Uterus (tissue), 4 donors: ENCODE measurements around the gene KRT82. TPM values are rescaled to one million over a fixed set of nuclear protein-coding genes. Genes with fewer than 3 reads are reported as not detected.

Experiments used
- DNase-seq, 2 donors: peaks; one replicate each; pipeline ENCODE4 v3.0.0-alpha.2; 2019 to 2020
- H3K27ac ChIP-seq, 2 donors: fragments of 200-600 bp; sonication (generic); 1 replicate in 1 of 2; 2 replicates in 1 of 2; pipeline ENCODE4 v1.5.1; 2016 to 2018
- H3K27me3 ChIP-seq, 2 donors: fragments of 200-600 bp; sonication (generic); one replicate each; pipeline ENCODE4 v1.5.1; 2018 to 2019; ENCODE audit warnings: control low read depth in 1 of 2
- H3K36me3 ChIP-seq, 2 donors: fragments of 200-600 bp; sonication (generic); one replicate each; pipeline ENCODE4 v1.5.1; 2019; ENCODE audit warnings: control low read depth in 1 of 2
- H3K4me1 ChIP-seq, 2 donors: fragments of 200-600 bp; sonication (generic); one replicate each; pipeline ENCODE4 v1.5.1; 2018 to 2019; ENCODE audit warnings: control low read depth in 1 of 2
- H3K4me3 ChIP-seq, 2 donors: fragments of 200-600 bp; sonication (generic); 1 replicate in 1 of 2; 2 replicates in 1 of 2; pipeline ENCODE4 v1.5.1; 2018 to 2019; ENCODE audit warnings: mild to moderate bottlenecking in 1 of 2
- H3K9me3 ChIP-seq, 2 donors: fragments of 200-600 bp; sonication (generic); one replicate each; pipeline ENCODE4 v1.5.1; 2019; ENCODE audit warnings: control low read depth in 1 of 2
- POLR2A ChIP-seq, 2 donors: fragments of 450-650 bp; IDR thresholded peaks; one replicate each; pipeline ENCODE4 v1.6.1; 2016; ENCODE audit warnings: antibody characterized with exemption in 2 of 2, mild to moderate bottlenecking in 1 of 2, moderate library complexity in 1 of 2
- intact Hi-C: fragments of 100-400 bp; cut with DNase I; formaldehyde crosslinking; loops from one replicate; pipeline ENCODE4 v1.15.1; 2023; ENCODE audit warnings: low total_unique reads
- total RNA-seq, 4 donors: library from RNA; depleted of rRNA in 3 of 4; stranded (reverse); fragments of >200 nt in 3 of 4; gene quantifications; one replicate each; pipeline versions ENCODE4 v1.1.0 to v1.2.4, GENCODE V29; 2014 to 2023
- TF ChIP-seq, protein P1 (sequence below), 4 experiments: fragments of 200-600 bp in 2 of 4; fragments of 450-650 bp in 2 of 4; sonication (generic) in 2 of 4; IDR thresholded peaks; one replicate each; pipeline ENCODE4 v1.5.1; 2016 to 2019; ENCODE audit warnings: antibody characterized with exemption in 4 of 4, mild to moderate bottlenecking in 2 of 4, moderate library complexity in 1 of 4
- donor health status: DM: yes; HTN: yes; CAD: no.

KRT82 gene
- total RNA-seq, 4 donors from 2014 or later = not detected

DNA sequence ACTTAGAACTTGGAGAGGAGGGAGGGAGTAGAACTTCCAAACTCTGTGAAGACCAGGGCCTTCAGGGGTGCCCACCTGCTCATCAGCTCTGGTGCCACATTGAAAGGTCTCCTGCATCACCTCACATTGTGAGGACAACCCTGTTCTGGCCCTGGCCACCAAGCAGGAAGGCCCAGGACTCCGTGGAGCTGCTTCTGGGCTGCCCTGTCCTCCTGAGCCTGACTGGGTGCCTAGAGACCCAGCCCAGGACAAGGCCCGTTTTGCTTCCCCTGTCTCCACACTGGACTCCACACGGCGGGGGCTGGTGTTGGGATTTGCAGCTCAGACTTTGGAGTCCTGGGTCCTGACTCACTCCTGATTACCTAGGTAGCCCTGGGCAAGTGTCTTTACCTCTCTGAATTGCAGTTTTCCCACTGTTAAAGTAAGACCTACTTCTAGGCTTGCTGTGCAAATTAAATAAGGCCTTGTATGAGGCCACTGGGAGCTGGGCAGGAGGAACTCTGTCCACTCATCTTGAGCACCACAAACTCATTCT lies 12.5 kb upstream of the KRT82 start:
- no peak overlapping the region for H3K27ac ChIP-seq
- DNase-seq = no peak
- no peak overlapping the region for H3K4me3 ChIP-seq
- H3K36me3 ChIP-seq = no peaks in the 10 kb centered on the region
- intact Hi-C loops = no loop called here
- no peaks in the 10 kb centered on the region for H3K27me3 ChIP-seq
- H3K4me1 ChIP-seq = peaks cover 0 to 10% of the 10 kb centered on the region in 2 donors
- no peaks in the 10 kb centered on the region for H3K9me3 ChIP-seq
- TF ChIP-seq POLR2A (IDR thresholded peaks at IDR 0.05) = no peak
- TF ChIP-seq, protein P1, sequence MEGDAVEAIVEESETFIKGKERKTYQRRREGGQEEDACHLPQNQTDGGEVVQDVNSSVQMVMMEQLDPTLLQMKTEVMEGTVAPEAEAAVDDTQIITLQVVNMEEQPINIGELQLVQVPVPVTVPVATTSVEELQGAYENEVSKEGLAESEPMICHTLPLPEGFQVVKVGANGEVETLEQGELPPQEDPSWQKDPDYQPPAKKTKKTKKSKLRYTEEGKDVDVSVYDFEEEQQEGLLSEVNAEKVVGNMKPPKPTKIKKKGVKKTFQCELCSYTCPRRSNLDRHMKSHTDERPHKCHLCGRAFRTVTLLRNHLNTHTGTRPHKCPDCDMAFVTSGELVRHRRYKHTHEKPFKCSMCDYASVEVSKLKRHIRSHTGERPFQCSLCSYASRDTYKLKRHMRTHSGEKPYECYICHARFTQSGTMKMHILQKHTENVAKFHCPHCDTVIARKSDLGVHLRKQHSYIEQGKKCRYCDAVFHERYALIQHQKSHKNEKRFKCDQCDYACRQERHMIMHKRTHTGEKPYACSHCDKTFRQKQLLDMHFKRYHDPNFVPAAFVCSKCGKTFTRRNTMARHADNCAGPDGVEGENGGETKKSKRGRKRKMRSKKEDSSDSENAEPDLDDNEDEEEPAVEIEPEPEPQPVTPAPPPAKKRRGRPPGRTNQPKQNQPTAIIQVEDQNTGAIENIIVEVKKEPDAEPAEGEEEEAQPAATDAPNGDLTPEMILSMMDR (IDR thresholded peaks at IDR 0.05) = no peak

- no peak for DNase-seq
- Histone ChIP-seq H3K36me3 (no peaks in the 10 kb centered on the region), H3K4me1 (peaks cover 0 to 10% of the 10 kb centered on the region in 2 donors), H3K27me3 (no peaks in the 10 kb centered on the region), H3K27ac (peak overlapping the region in 1 of 2 donors; percentile 73), H3K4me3 (no peak overlapping the region), H3K9me3 (no peaks in the 10 kb centered on the region)
- intact Hi-C loops = no loop called here
- TF ChIP-seq POLR2A (IDR thresholded peaks at IDR 0.05) = no peak
- TF ChIP-seq, protein P1 (IDR thresholded peaks at IDR 0.05) = no peak
Observed at GRCh38 chr12:52417740-52418139, 11.6 kb upstream of the KRT82 start.

- Histone ChIP-seq H3K27ac (peak overlapping the region; percentile 62 to 73), H3K27me3 (no peaks in the 10 kb centered on the region)
Observed at GRCh38 chr12:52416795-52417194, 10.7 kb upstream of the KRT82 start.

DNA sequence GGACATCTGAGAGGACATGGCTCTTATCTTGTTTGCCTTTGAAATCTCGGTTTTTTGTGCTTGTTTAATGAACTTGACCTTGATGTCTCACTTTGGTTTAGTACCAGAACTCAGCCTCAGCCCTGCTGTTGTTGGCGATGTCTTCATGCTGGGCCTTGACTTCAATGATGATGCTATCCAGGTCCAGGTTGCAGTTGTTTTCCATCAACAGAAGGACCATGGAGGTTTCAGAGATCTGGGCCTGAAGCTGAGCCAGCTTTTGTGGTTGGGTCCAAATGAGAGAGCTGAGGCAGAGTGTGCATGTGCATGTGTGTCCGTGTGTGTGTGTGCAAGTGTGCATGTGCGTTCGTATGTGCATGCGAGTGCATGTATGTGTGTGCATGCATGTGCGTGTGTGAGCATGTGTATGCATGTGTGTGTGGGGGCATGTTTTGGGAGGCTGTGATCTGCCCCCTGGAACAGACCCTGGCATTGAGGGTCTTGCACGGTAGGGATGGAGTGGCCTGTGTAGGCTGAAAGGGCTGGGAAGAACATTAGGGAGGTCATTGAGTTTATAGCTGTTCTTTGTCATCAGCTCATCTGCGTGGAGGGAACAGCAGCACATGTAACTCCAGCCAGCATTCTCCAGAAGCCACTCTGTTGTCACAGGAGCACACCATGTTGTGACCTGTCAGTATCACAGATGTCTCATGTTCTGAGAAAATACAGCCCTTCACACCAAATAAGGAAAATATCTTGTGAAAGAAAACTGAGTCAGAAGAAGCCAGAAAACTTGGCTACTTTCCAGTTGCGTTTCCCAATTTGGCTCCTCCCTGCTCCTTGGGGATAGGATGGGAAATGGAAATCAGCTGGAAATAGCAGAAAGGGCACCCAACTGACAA lies 10.0 kb upstream of the KRT82 start:
- Histone ChIP-seq H3K4me1 (peaks cover 0 to 10% of the 10 kb centered on the region in 2 donors), H3K4me3 (no peak overlapping the region), H3K27me3 (no peaks in the 10 kb centered on the region), H3K36me3 (no peaks in the 10 kb centered on the region), H3K27ac (peak overlapping the region; percentile 62 to 75), H3K9me3 (no peaks in the 10 kb centered on the region)
- peak; percentile 71 to 83 for DNase-seq
- TF ChIP-seq POLR2A (IDR thresholded peaks at IDR 0.05) = no peak
- TF ChIP-seq, protein P1 (IDR thresholded peaks at IDR 0.05) = no peak
- intact Hi-C loops = no loop called here

More at GRCh38 chr12:52416795-52417194, 10.7 kb upstream of the KRT82 start:
- Histone ChIP-seq H3K9me3 (no peaks in the 10 kb centered on the region), H3K4me3 (no peak overlapping the region), H3K36me3 (no peaks in the 10 kb centered on the region), H3K4me1 (peaks cover 0 to 10% of the 10 kb centered on the region in 2 donors)
- TF ChIP-seq POLR2A (IDR thresholded peaks at IDR 0.05) = no peak
- TF ChIP-seq, protein P1 (IDR thresholded peaks at IDR 0.05) = no peak
- DNase-seq = no peak
- intact Hi-C loops = no loop called here

DNA sequence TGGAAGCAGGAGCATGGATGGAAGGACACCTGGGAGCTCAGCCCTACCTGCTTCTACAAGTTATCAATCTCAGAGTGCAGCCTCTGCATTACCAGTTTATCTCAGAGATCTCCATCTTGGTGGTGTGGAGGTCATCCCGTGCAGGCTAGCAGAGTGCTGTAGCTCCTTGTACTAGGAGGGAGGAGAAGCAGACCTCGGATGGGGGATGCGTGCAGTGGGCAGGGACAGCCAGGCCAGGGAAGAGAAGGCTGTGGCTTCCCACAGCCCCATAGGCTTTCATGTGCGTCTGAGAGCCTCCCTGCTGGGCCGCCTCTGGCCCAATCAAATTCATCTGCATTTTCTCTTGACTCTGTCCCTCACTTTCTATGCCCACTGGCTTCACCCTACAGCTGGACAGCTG lies 8.8 kb upstream of the KRT82 start:
- intact Hi-C loops = no loop called here
- no peak for TF ChIP-seq POLR2A (IDR thresholded peaks at IDR 0.05)
- TF ChIP-seq, protein P1 (IDR thresholded peaks at IDR 0.05) = no peak
- Histone ChIP-seq H3K27ac (peak overlapping the region in 1 of 2 donors; percentile 75), H3K4me3 (no peak overlapping the region), H3K27me3 (no peaks in the 10 kb centered on the region), H3K9me3 (no peaks in the 10 kb centered on the region), H3K36me3 (no peaks in the 10 kb centered on the region), H3K4me1 (peaks cover 0 to 10% of the 10 kb centered on the region in 2 donors)
- DNase-seq = no peak
